H1 (cell line): Measurements from ENCODE around the gene MANSC1. TPM values are rescaled to one million over a fixed set of nuclear protein-coding genes. Genes with fewer than 3 reads are reported as not detected.

Experiments used
- CHD7 ChIP-seq: fragments of 300-600 bp; sonication (generic); IDR thresholded peaks from 2 replicates; pipeline ENCODE4 v1.7.1; 2012; ENCODE audit warnings: low read length, moderate library complexity, mild to moderate bottlenecking, inconsistent platforms; ENCODE audit not compliant: insufficient replicate concordance
- EGR1 ChIP-seq: IDR thresholded peaks from 2 replicates; pipeline ENCODE4 v1.6.1; 2011; ENCODE audit warnings: low read depth, low read length, borderline replicate concordance
- EP300 ChIP-seq, 2 experiments: IDR thresholded peaks; 1 replicate in 1 of 2; 2 replicates in 1 of 2; pipeline ENCODE4 v1.6.1; 2011 to 2012; ENCODE audit warnings: low read depth in 2 of 2, low read length in 2 of 2, mild to moderate bottlenecking in 2 of 2, borderline replicate concordance in 1 of 2, inconsistent platforms in 1 of 2, moderate library complexity in 1 of 2
- JUND ChIP-seq: IDR thresholded peaks from 2 replicates; pipeline ENCODE4 v1.6.1; 2011; ENCODE audit warnings: mild to moderate bottlenecking, improper control_type of control experiment, low read length
- polyA plus RNA-seq, 7 experiments: library from polyadenylated mRNA; depleted of rRNA in 3 of 7; stranded (reverse) in 5 of 7; unstranded in 2 of 7; fragments of >200 nt in 5 of 7; fragments of 200-250 nt in 2 of 7; gene quantifications; 1 replicate in 5 of 7; 2 replicates in 1 of 7; 4 replicates in 1 of 7; pipeline versions ENCODE4 v1.2.1 to v1.2.3, GENCODE V29; 2011 to 2013; ENCODE audit warnings: missing spikeins in 2 of 7, mixed read lengths in 2 of 7
- total RNA-seq: library from RNA; stranded (reverse); fragmentation: NEBNext Ultra II Directional; extraction: Animal tissue kit (Norgen Biotek cat#: 25700); gene quantifications from 2 replicates; pipeline ENCODE4 v1.2.1, GENCODE V29; 2021

The MANSC1 gene
- total and polyA plus RNA-seq, 2 of the 8 experiments (the other 6 are each of a cell fraction or from before 2014, with no cell fraction given): 2.0 to 8.9 TPM

- no peak for TF ChIP-seq CHD7
- TF ChIP-seq JUND: no peak
- TF ChIP-seq EGR1: no peak
- TF ChIP-seq EP300 (IDR thresholded peaks at IDR 0.05; ENCODE audit: borderline replicate concordance in 1 of 2, low read depth in 2 of 2, low read length in 2 of 2): 0 out of 3 replicates have a peak, but pooled peaks of 1 of the 2 experiments have one; percentile 52
These were observed 34.7 kb upstream of the MANSC1 start (continued) for GRCh38 chr12:12384571-12385340.
